ENCODE data around the gene RAB11B. TPM values are rescaled to one million over a fixed set of nuclear protein-coding genes. Genes with fewer than 3 reads are reported as not detected.

RAB11B gene
- total RNA-seq, 1 donor from 2014 or later = 64.2 TPM

DNA sequence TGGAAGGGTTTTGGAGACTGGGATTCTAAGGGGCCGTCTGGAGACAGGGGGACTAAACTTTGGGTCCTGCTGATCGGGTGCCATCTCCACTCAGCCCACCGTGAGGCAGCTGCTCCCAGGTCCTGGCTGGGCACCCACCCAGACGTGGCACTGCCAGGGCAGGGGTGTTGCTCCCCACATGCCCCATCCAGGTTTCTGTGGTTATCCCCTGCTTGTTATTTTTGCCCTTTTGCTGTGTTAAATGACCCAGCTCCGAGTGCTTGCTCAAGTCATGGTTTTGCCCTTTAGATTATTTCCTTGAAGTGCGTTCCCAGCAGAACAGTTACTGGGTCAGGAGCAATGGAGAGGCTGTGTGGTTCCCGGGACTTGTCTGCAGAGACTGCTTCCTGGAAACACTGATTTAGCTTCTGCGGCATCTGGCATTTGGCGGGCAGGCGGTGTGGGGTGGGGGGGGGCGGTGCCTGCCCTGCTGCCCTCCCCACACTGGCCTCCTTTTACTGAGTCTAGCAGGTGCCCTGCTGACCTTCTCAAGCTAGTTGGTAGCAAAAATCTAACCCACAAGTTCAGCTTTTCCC is 1.9 kb downstream of the RAB11B start:
- Histone ChIP-seq H3K4me1 (ENCODE audit: control insufficient read depth in 3 of 3, insufficient read depth in 3 of 3, low read length in 3 of 3) (peaks cover 51 to 65% (median 59%) of the 10 kb centered on the region in 3 donors), H3K9me3 (ENCODE audit: control insufficient read depth in 3 of 3, low read length in 3 of 3) (no peaks in the 10 kb centered on the region), H3K36me3 (ENCODE audit: control insufficient read depth in 3 of 3, insufficient read depth in 3 of 3, low read length in 3 of 3) (peaks cover 0 to 2% (median 0%) of the 10 kb centered on the region in 3 donors), H3K9ac (ENCODE audit: low read depth in 1 of 3, low read length in 3 of 3) (peak overlapping the region; percentile 74 to 82 (median 76)), H3K27me3 (ENCODE audit: control insufficient read depth in 3 of 3, insufficient read depth in 3 of 3, low read length in 3 of 3) (no peaks in the 10 kb centered on the region), H3K27ac (ENCODE audit: low read depth, low read length) (peak overlapping the region; percentile 100), H3K4me3 (ENCODE audit: low read length in 3 of 3) (peak overlapping the region; percentile 62 to 70 (median 67))

GRCh38 chr19:8393192-8393870 is 3.2 kb downstream of the RAB11B start:
- Histone ChIP-seq H3K9me3 (ENCODE audit: control insufficient read depth in 3 of 3, low read length in 3 of 3) (no peaks in the 10 kb centered on the region), H3K36me3 (ENCODE audit: control insufficient read depth in 3 of 3, insufficient read depth in 3 of 3, low read length in 3 of 3) (peaks cover 0 to 3% (median 3%) of the 10 kb centered on the region in 3 donors), H3K27me3 (ENCODE audit: control insufficient read depth in 3 of 3, insufficient read depth in 3 of 3, low read length in 3 of 3) (no peaks in the 10 kb centered on the region), H3K9ac (ENCODE audit: low read depth in 1 of 3, low read length in 3 of 3) (peak overlapping the region; percentile 28 to 76 (median 47)), H3K4me1 (ENCODE audit: control insufficient read depth in 3 of 3, insufficient read depth in 3 of 3, low read length in 3 of 3) (peaks cover 58 to 77% (median 70%) of the 10 kb centered on the region in 3 donors), H3K27ac (ENCODE audit: low read depth, low read length) (peak overlapping the region; percentile 100), H3K4me3 (ENCODE audit: low read length in 3 of 3) (no peak overlapping the region)

DNA sequence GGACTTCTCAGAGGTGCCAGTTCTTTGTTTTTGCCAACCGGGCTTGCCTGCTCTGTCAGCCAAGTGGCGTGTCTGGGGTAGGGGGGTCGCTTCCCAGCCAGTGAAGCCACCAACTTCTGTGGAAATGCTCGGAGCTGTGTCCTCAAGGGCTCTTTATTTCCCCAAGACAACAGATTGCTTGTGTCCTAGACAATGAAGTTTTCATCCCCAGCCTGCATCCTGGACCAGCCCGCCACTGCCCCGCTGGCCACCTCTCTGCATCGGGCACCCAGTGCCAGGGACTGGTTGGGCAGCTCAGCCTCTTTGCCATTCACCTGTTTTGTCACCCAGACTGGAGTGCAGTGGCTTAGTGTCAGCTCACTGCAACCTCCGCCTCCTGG is 3.7 kb downstream of the RAB11B start:
- peaks cover 0 to 4% (median 3%) of the 10 kb centered on the region in 3 donors for H3K36me3 ChIP-seq (ENCODE audit: control insufficient read depth in 3 of 3, insufficient read depth in 3 of 3, low read length in 3 of 3)
- no peak overlapping the region for H3K4me3 ChIP-seq (ENCODE audit: low read length in 3 of 3)
- H3K27ac ChIP-seq (ENCODE audit: low read depth, low read length) = peak overlapping the region; percentile 100
- peaks cover 58 to 79% (median 72%) of the 10 kb centered on the region in 3 donors for H3K4me1 ChIP-seq (ENCODE audit: control insufficient read depth in 3 of 3, insufficient read depth in 3 of 3, low read length in 3 of 3)
- no peaks in the 10 kb centered on the region for H3K27me3 ChIP-seq (ENCODE audit: control insufficient read depth in 3 of 3, insufficient read depth in 3 of 3, low read length in 3 of 3)
- H3K9me3 ChIP-seq (ENCODE audit: control insufficient read depth in 3 of 3, low read length in 3 of 3) = no peaks in the 10 kb centered on the region
- H3K9ac ChIP-seq (ENCODE audit: low read depth in 1 of 3, low read length in 3 of 3) = peak overlapping the region in 2 of 3 donors; percentile 28 to 76

DNA sequence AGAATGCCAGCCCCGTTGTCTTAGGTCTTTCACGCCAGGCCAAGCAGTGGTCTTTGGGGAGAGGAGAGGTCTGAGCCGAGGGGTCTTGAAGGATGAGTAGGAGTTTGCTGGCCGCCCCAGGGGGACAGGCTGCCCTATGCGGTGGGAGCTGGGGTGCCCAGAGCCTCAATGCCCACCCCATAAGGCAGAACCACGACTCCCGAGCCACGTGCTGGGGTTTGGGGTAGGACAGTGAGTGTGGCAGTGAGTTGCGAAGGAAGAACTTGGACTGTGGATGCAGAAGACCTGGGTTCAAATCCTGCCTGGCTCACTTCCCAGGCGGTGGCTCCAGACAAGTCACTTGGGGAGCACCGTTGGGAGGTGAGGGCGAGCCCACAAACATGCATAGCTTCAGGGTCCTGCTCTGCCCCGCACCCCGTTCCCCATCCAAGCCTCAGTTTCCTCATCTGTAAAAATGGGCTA is 5.5 kb downstream of the RAB11B start:
- Histone ChIP-seq H3K9ac (ENCODE audit: low read depth in 1 of 3, low read length in 3 of 3) (peak overlapping the region in 1 of 3 donors; percentile 25), H3K9me3 (ENCODE audit: control insufficient read depth in 3 of 3, low read length in 3 of 3) (no peaks in the 10 kb centered on the region), H3K27me3 (ENCODE audit: control insufficient read depth in 3 of 3, insufficient read depth in 3 of 3, low read length in 3 of 3) (no peaks in the 10 kb centered on the region), H3K4me3 (ENCODE audit: low read length in 3 of 3) (no peak overlapping the region), H3K36me3 (ENCODE audit: control insufficient read depth in 3 of 3, insufficient read depth in 3 of 3, low read length in 3 of 3) (peaks cover 9 to 17% (median 12%) of the 10 kb centered on the region in 3 donors), H3K4me1 (ENCODE audit: control insufficient read depth in 3 of 3, insufficient read depth in 3 of 3, low read length in 3 of 3) (peaks cover 58 to 73% (median 69%) of the 10 kb centered on the region in 3 donors), H3K27ac (ENCODE audit: low read depth, low read length) (peak overlapping the region; percentile 100)

DNA sequence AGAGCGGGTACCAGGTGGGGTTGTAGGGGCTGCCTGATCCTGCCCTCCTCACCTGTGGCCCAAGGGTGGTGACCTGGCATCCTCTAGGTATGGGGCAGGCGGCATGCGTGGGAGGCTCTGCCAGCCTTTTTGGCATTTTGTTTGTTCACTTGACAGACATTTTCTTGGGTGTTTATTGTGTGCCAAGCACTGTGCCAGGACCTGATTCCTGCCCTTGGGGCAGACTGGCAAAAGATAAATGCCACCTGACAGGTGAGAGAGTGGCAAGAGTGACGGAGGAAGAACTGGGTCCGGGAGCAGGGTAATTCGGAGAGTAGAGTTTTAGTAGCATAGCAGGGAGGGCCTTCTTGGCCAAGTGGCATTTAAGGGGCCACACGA is 6.0 kb downstream of the RAB11B start:
- Histone ChIP-seq H3K27me3 (ENCODE audit: control insufficient read depth in 3 of 3, insufficient read depth in 3 of 3, low read length in 3 of 3) (no peaks in the 10 kb centered on the region), H3K9me3 (ENCODE audit: control insufficient read depth in 3 of 3, low read length in 3 of 3) (no peaks in the 10 kb centered on the region), H3K27ac (ENCODE audit: low read depth, low read length) (peak overlapping the region; percentile 7), H3K36me3 (ENCODE audit: control insufficient read depth in 3 of 3, insufficient read depth in 3 of 3, low read length in 3 of 3) (peaks cover 9 to 17% (median 12%) of the 10 kb centered on the region in 3 donors), H3K4me1 (ENCODE audit: control insufficient read depth in 3 of 3, insufficient read depth in 3 of 3, low read length in 3 of 3) (peaks cover 55 to 68% (median 65%) of the 10 kb centered on the region in 3 donors), H3K9ac (ENCODE audit: low read depth in 1 of 3, low read length in 3 of 3) (peak overlapping the region in 2 of 3 donors; percentile 14 to 25), H3K4me3 (ENCODE audit: low read length in 3 of 3) (no peak overlapping the region)

- Histone ChIP-seq H3K27me3 (ENCODE audit: control insufficient read depth in 3 of 3, insufficient read depth in 3 of 3, low read length in 3 of 3) (no peaks in the 10 kb centered on the region), H3K36me3 (ENCODE audit: control insufficient read depth in 3 of 3, insufficient read depth in 3 of 3, low read length in 3 of 3) (peaks cover 10 to 17% (median 12%) of the 10 kb centered on the region in 3 donors), H3K4me3 (ENCODE audit: low read length in 3 of 3) (no peak overlapping the region), H3K27ac (ENCODE audit: low read depth, low read length) (no peak overlapping the region), H3K9me3 (ENCODE audit: control insufficient read depth in 3 of 3, low read length in 3 of 3) (no peaks in the 10 kb centered on the region), H3K9ac (ENCODE audit: low read depth in 1 of 3, low read length in 3 of 3) (no peak overlapping the region), H3K4me1 (ENCODE audit: control insufficient read depth in 3 of 3, insufficient read depth in 3 of 3, low read length in 3 of 3) (peaks cover 49 to 63% (median 60%) of the 10 kb centered on the region in 3 donors)
These were observed 6.5 kb downstream of the RAB11B start for GRCh38 chr19:8396563-8397203.

DNA sequence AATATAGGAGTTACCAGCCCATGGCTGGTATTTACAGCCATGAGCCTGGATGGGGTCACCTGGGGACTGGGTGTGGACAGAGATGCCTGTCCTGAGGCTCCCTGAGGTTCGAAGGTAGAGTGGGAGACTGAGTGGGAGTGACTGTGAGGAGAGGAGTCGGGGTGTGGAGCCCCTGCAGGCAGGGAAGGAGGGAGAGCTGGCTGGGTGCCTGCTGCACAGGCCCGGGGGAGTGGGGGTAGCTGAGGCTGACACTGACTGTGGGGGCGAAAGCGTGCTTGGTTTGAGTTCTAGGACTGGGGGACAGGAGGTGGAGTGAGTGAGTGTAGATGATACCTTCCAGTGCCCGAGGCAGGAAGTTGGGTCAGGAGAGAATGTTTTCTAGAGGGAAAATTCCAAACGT is 7.1 kb downstream of the RAB11B start:
- Histone ChIP-seq H3K9ac (ENCODE audit: low read depth in 1 of 3, low read length in 3 of 3) (no peak overlapping the region), H3K4me1 (ENCODE audit: control insufficient read depth in 3 of 3, insufficient read depth in 3 of 3, low read length in 3 of 3) (peaks cover 44 to 57% (median 54%) of the 10 kb centered on the region in 3 donors), H3K27ac (ENCODE audit: low read depth, low read length) (no peak overlapping the region)

GRCh38 chr19:8397746-8398310 is 7.7 kb downstream of the RAB11B start:
- H3K27ac ChIP-seq (ENCODE audit: low read depth, low read length) = no peak overlapping the region
- H3K27me3 ChIP-seq (ENCODE audit: control insufficient read depth in 3 of 3, insufficient read depth in 3 of 3, low read length in 3 of 3) = no peaks in the 10 kb centered on the region
- peaks cover 42 to 52% (median 50%) of the 10 kb centered on the region in 3 donors for H3K4me1 ChIP-seq (ENCODE audit: control insufficient read depth in 3 of 3, insufficient read depth in 3 of 3, low read length in 3 of 3)
- peak overlapping the region in 1 of 3 donors; percentile 40 for H3K9ac ChIP-seq (ENCODE audit: low read depth in 1 of 3, low read length in 3 of 3)
- peaks cover 18 to 28% (median 23%) of the 10 kb centered on the region in 3 donors for H3K36me3 ChIP-seq (ENCODE audit: control insufficient read depth in 3 of 3, insufficient read depth in 3 of 3, low read length in 3 of 3)
- no peak overlapping the region for H3K4me3 ChIP-seq (ENCODE audit: low read length in 3 of 3)
- no peaks in the 10 kb centered on the region for H3K9me3 ChIP-seq (ENCODE audit: control insufficient read depth in 3 of 3, low read length in 3 of 3)

More for the DNA sequence above, 7.1 kb downstream of the RAB11B start:
- Histone ChIP-seq H3K27me3 (ENCODE audit: control insufficient read depth in 3 of 3, insufficient read depth in 3 of 3, low read length in 3 of 3) (no peaks in the 10 kb centered on the region), H3K36me3 (ENCODE audit: control insufficient read depth in 3 of 3, insufficient read depth in 3 of 3, low read length in 3 of 3) (peaks cover 16 to 23% (median 17%) of the 10 kb centered on the region in 3 donors), H3K9me3 (ENCODE audit: control insufficient read depth in 3 of 3, low read length in 3 of 3) (no peaks in the 10 kb centered on the region), H3K4me3 (ENCODE audit: low read length in 3 of 3) (no peak overlapping the region)

- Histone ChIP-seq H3K4me3 (ENCODE audit: low read length in 3 of 3) (no peak overlapping the region), H3K36me3 (ENCODE audit: control insufficient read depth in 3 of 3, insufficient read depth in 3 of 3, low read length in 3 of 3) (peaks cover 18 to 33% (median 28%) of the 10 kb centered on the region in 3 donors), H3K9ac (ENCODE audit: low read depth in 1 of 3, low read length in 3 of 3) (peak overlapping the region in 1 of 3 donors; percentile 40), H3K9me3 (ENCODE audit: control insufficient read depth in 3 of 3, low read length in 3 of 3) (no peaks in the 10 kb centered on the region), H3K27ac (ENCODE audit: low read depth, low read length) (no peak overlapping the region), H3K4me1 (ENCODE audit: control insufficient read depth in 3 of 3, insufficient read depth in 3 of 3, low read length in 3 of 3) (peaks cover 37 to 47% (median 45%) of the 10 kb centered on the region in 3 donors), H3K27me3 (ENCODE audit: control insufficient read depth in 3 of 3, insufficient read depth in 3 of 3, low read length in 3 of 3) (no peaks in the 10 kb centered on the region)
These were observed 8.2 kb downstream of the RAB11B start for GRCh38 chr19:8398311-8398771.

Data from skeletal muscle tissue (tissue), 4 donors.